GM19455 (cell line): Measurements from ENCODE around the gene TMEM51.

Source experiments
- ATAC-seq: cut with Tn5 transposase; IDR thresholded peaks from one replicate; pipeline ENCODE4 v1.9.1; 2021; ENCODE audit not compliant: unreplicated experiment

TMEM51 gene

DNA sequence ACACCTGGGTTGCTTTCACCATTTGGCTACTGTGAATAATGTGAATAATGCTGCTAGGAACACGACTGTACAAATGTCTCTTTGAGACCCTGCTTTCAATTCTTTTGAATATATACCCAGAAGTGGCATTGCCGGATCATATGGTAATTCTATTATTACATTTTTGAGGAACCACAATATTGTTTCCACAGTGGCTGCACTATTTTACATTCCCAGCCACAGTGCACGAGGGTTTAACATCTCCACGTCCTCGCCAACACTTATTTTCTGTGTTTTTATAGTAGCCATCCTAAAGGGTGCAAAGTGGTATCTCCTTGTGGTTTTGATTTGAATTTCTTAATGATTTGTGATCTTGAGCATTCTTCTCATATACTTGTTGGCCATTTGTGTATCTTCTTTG lies 109.2 kb downstream of the TMEM51 start:
- ATAC-seq = no peak

DNA sequence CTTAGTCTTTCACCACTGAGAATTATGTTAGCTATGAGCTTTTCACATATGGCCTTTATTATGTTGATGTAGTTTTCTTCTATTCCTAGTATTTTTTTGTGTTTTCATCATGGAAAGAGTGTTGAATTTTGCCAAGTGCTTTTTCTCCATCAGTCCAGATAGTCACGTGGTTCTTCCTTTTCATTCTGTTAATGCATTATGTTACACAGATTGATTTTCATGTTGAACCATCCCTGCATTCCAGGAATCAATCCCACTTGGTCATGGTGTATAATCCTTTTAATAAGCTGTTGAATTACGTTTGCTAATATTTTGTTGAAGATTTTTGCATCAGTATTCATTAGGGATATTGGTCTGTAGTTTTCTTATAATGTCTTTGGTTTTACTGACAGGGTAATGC lies 111.2 kb downstream of the TMEM51 start:
- ATAC-seq = no peak
